Spleen (tissue), 11 donors: Measurements from ENCODE around the gene CA10. TPM values are rescaled to one million over a fixed set of nuclear protein-coding genes. Genes with fewer than 3 reads are reported as not detected.

Experiments
- DNase-seq: peaks from one replicate; pipeline ENCODE4 v3.0.0-alpha.2; 2020
- H3K27ac ChIP-seq, 8 donors: fragments of 200-600 bp; sonication (generic) in 7 of 8; 1 replicate in 4 of 8; 2 replicates in 4 of 8; pipeline versions ENCODE4 v1.5.0 to v1.8.0; 2016 to 2021; ENCODE audit warnings: inconsistent platforms in 4 of 8, mild to moderate bottlenecking in 4 of 8, moderate library complexity in 1 of 8
- H3K27me3 ChIP-seq, 7 donors: fragments of 200-600 bp; sonication (generic) in 6 of 7; replicated peaks in 1 of 7; 1 replicate in 4 of 7; 2 replicates in 3 of 7; pipeline versions ENCODE4 v1.5.0 to v1.8.0; 2016 to 2021; ENCODE audit warnings: inconsistent platforms in 3 of 7, mild to moderate bottlenecking in 1 of 7
- H3K36me3 ChIP-seq, 6 donors: fragments of 200-600 bp; sonication (generic) in 5 of 6; 1 replicate in 4 of 6; 2 replicates in 2 of 6; pipeline versions ENCODE4 v1.5.0 to v1.8.0; 2016 to 2021; ENCODE audit warnings: inconsistent platforms in 2 of 6
- H3K4me1 ChIP-seq, 6 donors: fragments of 200-600 bp; sonication (generic) in 5 of 6; 1 replicate in 3 of 6; 2 replicates in 3 of 6; pipeline versions ENCODE4 v1.5.0 to v1.8.0; 2016 to 2021; ENCODE audit warnings: inconsistent platforms in 3 of 6
- H3K4me3 ChIP-seq, 8 donors: fragments of 200-600 bp; sonication (generic) in 7 of 8; 1 replicate in 4 of 8; 2 replicates in 4 of 8; pipeline versions ENCODE4 v1.5.0 to v1.8.0; 2016 to 2021; ENCODE audit warnings: inconsistent platforms in 4 of 8, mild to moderate bottlenecking in 4 of 8, moderate library complexity in 2 of 8
- H3K9me3 ChIP-seq, 8 donors: fragments of 200-600 bp; sonication (generic) in 7 of 8; 1 replicate in 4 of 8; 2 replicates in 4 of 8; pipeline versions ENCODE4 v1.5.0 to v1.8.0; 2016 to 2021; ENCODE audit warnings: inconsistent platforms in 4 of 8
- CTCF ChIP-seq, 11 experiments: fragments of 200-600 bp in 7 of 11; fragments of 450-650 bp in 4 of 11; sonication (generic) in 4 of 11; IDR thresholded peaks in 8 of 11; conservative IDR thresholded peaks in 3 of 11; 1 replicate in 7 of 11; 2 replicates in 4 of 11; pipeline versions ENCODE4 v1.4.0 to v1.8.0; 2016 to 2021; ENCODE audit warnings: antibody characterized with exemption in 11 of 11, inconsistent platforms in 4 of 11, mild to moderate bottlenecking in 1 of 11
- POLR2A ChIP-seq, 3 donors: fragments of 450-650 bp; IDR thresholded peaks; one replicate each; pipeline ENCODE4 v1.5.1; 2017; ENCODE audit warnings: antibody characterized with exemption in 3 of 3, mild to moderate bottlenecking in 1 of 3
- POLR2AphosphoS5 ChIP-seq, 3 donors: sonication (generic); formaldehyde crosslinking; IDR thresholded peaks; one replicate each; pipeline ENCODE4 v1.5.1; 2017; ENCODE audit warnings: antibody characterized with exemption in 3 of 3
- WGBS, 5 donors: extraction: QIAGEN DNeasy Blood & Tissue Kit in 3 of 5; methylation state at CpG; one replicate each; pipeline versions ENCODE4 v1.1.5 to v1.1.7; 2013 to 2018; 5-methylcytosine and 5-hydroxymethylcytosine counted together
- intact Hi-C: fragments of 100-400 bp; cut with DNase I; formaldehyde crosslinking; loops from one replicate; pipeline ENCODE4 v1.15.0; 2023; ENCODE audit warnings: low total_unique reads
- polyA plus RNA-seq, 3 donors: library from polyadenylated mRNA; stranded (reverse); fragments of 200-250 nt; gene quantifications; one replicate each; pipeline ENCODE4 v1.2.1, GENCODE V29; 2013
- total RNA-seq, 7 donors: library from RNA; depleted of rRNA in 3 of 7; stranded (reverse); fragments of >200 nt in 3 of 7; fragmentation: NEBNext Ultra II Directional in 4 of 7; extraction: Animal tissue kit (Norgen Biotek cat#: 25700) in 4 of 7; gene quantifications; one replicate each; pipeline versions ENCODE4 v1.1.0 to v1.2.1, GENCODE V29; 2016 to 2021
- donor health status: healthy with polysubstance abuse.
- donor health status: DM: no; HTN: no; CAD: no; lungs with moderate emphysema.
- donor health status: DM: no; HTN: no; CAD: no.
- donor health status: Bipolar disorder and iron deficiency.
- donor health status: healthy.
- donor health status: DM: no; HTN: no; CAD: no.
- donor health status: DM: yes; HTN: yes; CAD: no.

Gene CA10
- total and polyA plus RNA-seq, 10 donors = 0.19 to 0.22 TPM; not detected in 8

- Histone ChIP-seq H3K36me3 (no peaks in the 10 kb centered on the region), H3K27me3 (no peaks in the 10 kb centered on the region), H3K4me3 (no peak overlapping the region), H3K27ac (no peak overlapping the region), H3K4me1 (no peaks in the 10 kb centered on the region), H3K9me3 (no peaks in the 10 kb centered on the region)
- TF ChIP-seq POLR2A (IDR thresholded peaks at IDR 0.05) (no peak), CTCF (IDR thresholded peaks at IDR 0.05 in 8 of 11, conservative IDR thresholded peaks at IDR 0.05 in 3 of 11) (peak in 1 of 11 experiments; percentile 13)
- intact Hi-C loops = no loop called here
- no peak for DNase-seq
- WGBS, 5 donors = 60 to 79% (median 70%) methylated on average over 1 of the region's 1 CpG
Observed at GRCh38 chr17:52170963-52171572, 12.6 kb upstream of the CA10 start.

DNA sequence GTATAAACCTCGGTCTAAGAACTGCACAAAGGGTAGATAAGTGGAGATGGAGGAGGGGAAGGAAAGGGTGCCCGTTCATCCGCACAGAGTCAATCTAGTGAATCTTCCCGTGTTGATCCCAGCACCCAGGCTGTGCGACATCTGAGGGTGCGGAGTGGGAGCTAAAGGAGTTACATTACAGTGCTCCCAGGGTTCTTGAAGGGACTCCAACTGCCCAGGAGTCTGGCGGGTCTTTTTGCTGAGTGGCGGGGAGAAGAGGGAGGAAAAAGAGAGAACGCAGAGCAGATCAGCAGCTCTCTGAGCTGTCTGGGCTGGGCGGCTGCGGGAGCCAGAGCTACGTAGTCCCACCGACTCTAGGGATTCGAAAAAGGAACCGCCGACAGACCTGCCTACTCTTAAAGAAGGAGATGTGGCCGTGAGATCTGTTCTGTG is 1.6 kb upstream of the CA10 start:
- Histone ChIP-seq H3K27ac (no peak overlapping the region), H3K4me1 (peaks cover 0 to 14% (median 0%) of the 10 kb centered on the region in 6 donors), H3K36me3 (no peaks in the 10 kb centered on the region), H3K4me3 (no peak overlapping the region), H3K9me3 (peaks cover 0 to 20% (median 0%) of the 10 kb centered on the region in 8 donors), H3K27me3 (peaks cover 0 to 64% (median 45%) of the 10 kb centered on the region in 7 donors)
- intact Hi-C loops = no loop called here
- no peak for DNase-seq
- 10 to 24% (median 16%) methylated on average over 17 of the region's 17 CpGs for WGBS, 5 donors
- TF ChIP-seq CTCF (IDR thresholded peaks at IDR 0.05 in 8 of 11, conservative IDR thresholded peaks at IDR 0.05 in 3 of 11) = no peak
- no peak for TF ChIP-seq POLR2AphosphoS5 (IDR thresholded peaks at IDR 0.05)
- no peak for TF ChIP-seq POLR2A (IDR thresholded peaks at IDR 0.05)

DNA sequence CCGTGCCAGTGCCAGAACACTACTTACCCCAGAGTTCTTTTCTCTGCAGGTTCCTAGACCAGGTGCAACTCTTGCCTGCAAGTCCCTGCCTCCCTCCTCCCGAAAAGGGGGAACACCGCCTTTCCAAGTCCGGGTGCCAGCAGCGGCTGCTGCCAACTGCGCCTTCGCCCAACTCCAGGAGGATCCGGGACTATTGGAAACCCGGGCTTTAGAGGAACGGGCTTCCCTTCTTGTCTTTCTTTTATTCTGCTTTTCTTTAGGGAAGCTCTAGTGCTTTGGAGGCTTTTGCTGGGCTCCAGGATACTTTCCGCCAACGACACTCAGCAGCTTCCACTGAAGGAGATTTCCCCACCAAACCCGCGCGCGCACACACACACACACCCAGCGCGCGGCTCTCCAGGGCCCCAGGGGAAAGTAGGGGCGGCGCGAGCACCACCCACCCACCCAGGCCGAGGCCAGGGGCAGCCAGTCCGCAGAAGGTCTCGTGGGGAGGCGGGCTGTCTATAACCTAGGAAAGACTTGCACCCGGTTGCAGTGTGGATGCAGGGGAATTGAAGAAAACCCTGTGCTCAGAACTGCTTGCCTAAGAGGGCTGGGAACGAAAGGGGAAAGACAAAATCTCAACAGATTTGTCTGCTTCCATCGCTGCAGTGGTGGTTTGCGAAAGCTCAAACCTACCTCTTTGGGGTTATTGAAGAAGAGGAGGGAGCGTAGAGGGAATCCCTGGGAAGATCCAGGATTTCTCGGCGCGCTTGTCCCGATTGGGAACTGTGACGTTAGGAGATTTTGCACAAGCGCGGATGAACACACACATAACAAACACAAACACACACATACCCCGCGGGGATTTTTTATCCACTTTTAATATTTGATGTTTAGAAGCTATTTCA is 977 bp upstream of the CA10 start:
- no peaks in the 10 kb centered on the region for H3K36me3 ChIP-seq
- WGBS, 5 donors = 13 to 19% (median 15%) methylated on average over 37 to 40 of the region's 40 CpGs
- peaks cover 0 to 14% (median 0%) of the 10 kb centered on the region in 6 donors for H3K4me1 ChIP-seq
- H3K4me3 ChIP-seq = no peak overlapping the region
- no peak for DNase-seq
- peaks cover 0 to 20% (median 0%) of the 10 kb centered on the region in 8 donors for H3K9me3 ChIP-seq
- intact Hi-C loops = no loop called here
- no peak for TF ChIP-seq POLR2AphosphoS5 (IDR thresholded peaks at IDR 0.05)
- TF ChIP-seq CTCF (IDR thresholded peaks at IDR 0.05 in 8 of 11, conservative IDR thresholded peaks at IDR 0.05 in 3 of 11) = no peak
- TF ChIP-seq POLR2A (IDR thresholded peaks at IDR 0.05) = no peak
- no peak overlapping the region for H3K27ac ChIP-seq
- H3K27me3 ChIP-seq = peaks cover 0 to 67% (median 45%) of the 10 kb centered on the region in 7 donors
